Kidney epithelial cell (primary cell): Measurements from ENCODE around the gene SNX25. TPM values are rescaled to one million over a fixed set of nuclear protein-coding genes. Genes with fewer than 3 reads are reported as not detected.
A peak's percentile ranks its signal among the peaks of the same experiment; 100 is the strongest.

ENCODE experiments used
- DNase-seq: peaks from one replicate; pipeline ENCODE4 v3.0.0-alpha.2; 2010; ENCODE audit warnings: low read depth
- H3K27me3 ChIP-seq: 2 replicates; pipeline ENCODE4 v1.6.0; 2011; ENCODE audit warnings: low read length; ENCODE audit not compliant: control insufficient read depth, insufficient read depth
- H3K36me3 ChIP-seq: 2 replicates; pipeline ENCODE4 v1.5.1; 2011; ENCODE audit warnings: low read length; ENCODE audit not compliant: control insufficient read depth, insufficient read depth
- H3K4me3 ChIP-seq: 2 replicates; pipeline ENCODE4 v1.5.1; 2011; ENCODE audit warnings: low read depth, mild to moderate bottlenecking, control low read depth, low read length
- total RNA-seq: library from RNA; depleted of rRNA; stranded (reverse); fragments of >200 nt; gene quantifications from 2 replicates; pipeline ENCODE4 v1.2.3, GENCODE V29; 2015
- TF ChIP-seq, protein P1 (sequence below): IDR thresholded peaks from 2 replicates; pipeline ENCODE4 v1.5.1; 2011; ENCODE audit warnings: mild to moderate bottlenecking, moderate library complexity, low read length, control low read depth, inconsistent platforms; ENCODE audit not compliant: insufficient read depth, poor library complexity, severe bottlenecking

The SNX25 gene
- total RNA-seq, 1 donor from 2014 or later = 15.5 TPM

DNA sequence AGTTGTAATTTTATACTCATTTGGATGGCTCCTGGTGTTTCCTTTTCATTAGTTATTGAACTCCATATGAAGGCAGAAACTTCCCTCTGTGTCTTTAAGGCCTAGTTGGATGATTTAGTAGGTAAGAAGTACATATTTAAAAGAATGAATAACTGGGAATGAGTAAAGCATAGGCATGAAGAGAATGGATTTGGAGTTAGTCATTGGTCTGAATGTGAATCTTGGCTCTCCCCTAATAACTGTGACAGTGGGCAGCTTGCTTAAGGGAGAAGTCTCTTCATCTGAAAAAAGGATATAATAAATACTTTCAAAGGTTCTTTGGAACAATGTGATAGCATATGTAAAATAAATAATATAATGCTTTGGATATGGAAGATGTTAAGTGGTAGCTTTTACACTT, 13.2 kb downstream of the SNX25 start:
- Histone ChIP-seq H3K36me3 (no peaks in the 10 kb centered on the region), H3K27me3 (no peaks in the 10 kb centered on the region), H3K4me3 (no peak overlapping the region)
- TF ChIP-seq, protein P1, sequence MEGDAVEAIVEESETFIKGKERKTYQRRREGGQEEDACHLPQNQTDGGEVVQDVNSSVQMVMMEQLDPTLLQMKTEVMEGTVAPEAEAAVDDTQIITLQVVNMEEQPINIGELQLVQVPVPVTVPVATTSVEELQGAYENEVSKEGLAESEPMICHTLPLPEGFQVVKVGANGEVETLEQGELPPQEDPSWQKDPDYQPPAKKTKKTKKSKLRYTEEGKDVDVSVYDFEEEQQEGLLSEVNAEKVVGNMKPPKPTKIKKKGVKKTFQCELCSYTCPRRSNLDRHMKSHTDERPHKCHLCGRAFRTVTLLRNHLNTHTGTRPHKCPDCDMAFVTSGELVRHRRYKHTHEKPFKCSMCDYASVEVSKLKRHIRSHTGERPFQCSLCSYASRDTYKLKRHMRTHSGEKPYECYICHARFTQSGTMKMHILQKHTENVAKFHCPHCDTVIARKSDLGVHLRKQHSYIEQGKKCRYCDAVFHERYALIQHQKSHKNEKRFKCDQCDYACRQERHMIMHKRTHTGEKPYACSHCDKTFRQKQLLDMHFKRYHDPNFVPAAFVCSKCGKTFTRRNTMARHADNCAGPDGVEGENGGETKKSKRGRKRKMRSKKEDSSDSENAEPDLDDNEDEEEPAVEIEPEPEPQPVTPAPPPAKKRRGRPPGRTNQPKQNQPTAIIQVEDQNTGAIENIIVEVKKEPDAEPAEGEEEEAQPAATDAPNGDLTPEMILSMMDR = no peak
- no peak for DNase-seq

GRCh38 chr4:185224597-185224996, 15.2 kb downstream of the SNX25 start:
- no peaks in the 10 kb centered on the region for H3K36me3 ChIP-seq
- TF ChIP-seq, protein P1 = no peak
- H3K4me3 ChIP-seq = no peak overlapping the region
- no peaks in the 10 kb centered on the region for H3K27me3 ChIP-seq
- no peak for DNase-seq

DNA sequence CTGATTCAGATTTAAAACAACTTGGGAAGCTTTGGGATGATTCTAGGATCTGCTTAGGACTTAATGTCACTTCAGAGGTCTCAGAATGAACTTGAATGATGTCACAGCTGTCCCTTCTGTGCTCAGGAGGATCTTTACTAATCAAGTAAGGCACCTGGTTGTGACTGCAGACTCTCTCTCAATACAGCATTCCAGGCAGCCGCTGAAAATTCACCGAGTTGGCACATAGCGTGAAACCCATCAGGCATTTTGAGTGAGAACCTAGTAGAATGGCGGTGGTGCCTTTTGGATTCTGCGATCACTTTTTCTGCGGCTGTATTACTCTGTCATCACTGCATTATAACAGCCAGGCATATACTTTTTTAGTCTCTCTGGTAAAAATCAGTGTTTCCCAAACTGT, 16.5 kb downstream of the SNX25 start:
- DNase-seq = no peak
- H3K4me3 ChIP-seq = no peak overlapping the region
- no peaks in the 10 kb centered on the region for H3K36me3 ChIP-seq
- no peaks in the 10 kb centered on the region for H3K27me3 ChIP-seq
- TF ChIP-seq, protein P1 = no peak

- DNase-seq = no peak
- TF ChIP-seq, protein P1 = peak; percentile 46
Observed at GRCh38 chr4:185227131-185227551, 17.7 kb downstream of the SNX25 start.

GRCh38 chr4:185227713-185228278, 18.4 kb downstream of the SNX25 start:
- no peak overlapping the region for H3K4me3 ChIP-seq
- no peak for DNase-seq
- no peaks in the 10 kb centered on the region for H3K27me3 ChIP-seq
- H3K36me3 ChIP-seq = no peaks in the 10 kb centered on the region
- TF ChIP-seq, protein P1 = no peak

More at GRCh38 chr4:185227131-185227551, 17.7 kb downstream of the SNX25 start:
- Histone ChIP-seq H3K36me3 (no peaks in the 10 kb centered on the region), H3K27me3 (no peaks in the 10 kb centered on the region), H3K4me3 (no peak overlapping the region)

DNA sequence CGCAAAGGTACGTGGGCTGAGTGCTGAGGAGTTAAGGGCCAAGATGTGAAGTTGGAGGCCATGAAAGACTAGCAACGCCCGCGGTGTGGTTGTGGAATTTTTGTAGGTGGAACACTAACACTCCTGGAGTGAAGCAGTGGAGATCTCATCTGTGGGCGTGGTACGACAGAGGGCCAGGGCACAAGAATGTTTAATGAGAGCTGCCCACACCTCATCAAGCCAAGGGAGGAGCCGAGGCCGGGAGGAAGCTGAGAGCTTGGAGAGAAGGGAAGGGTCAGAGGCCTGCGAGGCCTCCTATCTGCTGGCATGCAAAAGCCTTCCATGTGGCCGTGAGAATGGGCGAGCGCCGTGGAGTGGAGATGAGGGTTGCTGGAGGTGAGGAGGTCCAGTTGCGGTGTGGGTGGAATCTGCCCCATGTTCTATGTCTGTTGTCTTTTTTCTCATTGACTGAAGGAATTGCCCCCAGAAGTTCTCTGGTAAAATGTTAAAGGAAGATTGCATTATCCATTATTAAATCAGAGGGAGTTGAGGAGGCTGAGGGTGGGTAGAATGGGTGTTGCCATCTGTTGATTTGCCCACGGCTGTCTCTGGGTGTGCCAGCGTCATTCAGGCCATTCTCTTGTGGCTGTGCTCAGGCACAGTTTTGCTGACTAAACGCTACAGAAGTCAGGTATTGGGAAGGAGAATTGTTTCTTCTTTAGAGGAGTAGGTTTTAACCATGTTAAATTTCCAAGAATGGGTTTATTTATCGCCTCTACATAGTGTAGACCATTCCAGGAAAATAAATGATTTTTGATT, 19.8 kb downstream of the SNX25 start:
- Histone ChIP-seq H3K36me3 (no peaks in the 10 kb centered on the region), H3K4me3 (no peak overlapping the region), H3K27me3 (no peaks in the 10 kb centered on the region)
- DNase-seq = no peak
- TF ChIP-seq, protein P1 = no peak
